Activated CD8-positive, alpha-beta memory T cell treated with anti-CD3 and anti-CD28 coated beads for 36 hours (primary cell): ENCODE results near the gene RFX5. TPM values are rescaled to one million over a fixed set of nuclear protein-coding genes. Genes with fewer than 3 reads are reported as not detected.

Experiments
- CTCF ChIA-PET: fragments of 350-600 bp; sonication (Branson Sonifier 250); formaldehyde crosslinking; loops from one replicate; lab custom pipeline; 2021; ENCODE audit warnings: antibody characterized with exemption; lab: Charles Lee
- POLR2A ChIA-PET: fragments of 350-600 bp; sonication (Branson Sonifier 250); formaldehyde crosslinking; loops from one replicate; lab custom pipeline; 2021; ENCODE audit warnings: antibody characterized with exemption; lab: Charles Lee
- total RNA-seq, 2 experiments: library from RNA; stranded (reverse); gene quantifications; one replicate each; pipeline ENCODE4 v1.2.3, GENCODE V29; 2021

Gene RFX5
- total RNA-seq, 2 experiments from 2014 or later: 65.5 to 73.3 TPM

DNA sequence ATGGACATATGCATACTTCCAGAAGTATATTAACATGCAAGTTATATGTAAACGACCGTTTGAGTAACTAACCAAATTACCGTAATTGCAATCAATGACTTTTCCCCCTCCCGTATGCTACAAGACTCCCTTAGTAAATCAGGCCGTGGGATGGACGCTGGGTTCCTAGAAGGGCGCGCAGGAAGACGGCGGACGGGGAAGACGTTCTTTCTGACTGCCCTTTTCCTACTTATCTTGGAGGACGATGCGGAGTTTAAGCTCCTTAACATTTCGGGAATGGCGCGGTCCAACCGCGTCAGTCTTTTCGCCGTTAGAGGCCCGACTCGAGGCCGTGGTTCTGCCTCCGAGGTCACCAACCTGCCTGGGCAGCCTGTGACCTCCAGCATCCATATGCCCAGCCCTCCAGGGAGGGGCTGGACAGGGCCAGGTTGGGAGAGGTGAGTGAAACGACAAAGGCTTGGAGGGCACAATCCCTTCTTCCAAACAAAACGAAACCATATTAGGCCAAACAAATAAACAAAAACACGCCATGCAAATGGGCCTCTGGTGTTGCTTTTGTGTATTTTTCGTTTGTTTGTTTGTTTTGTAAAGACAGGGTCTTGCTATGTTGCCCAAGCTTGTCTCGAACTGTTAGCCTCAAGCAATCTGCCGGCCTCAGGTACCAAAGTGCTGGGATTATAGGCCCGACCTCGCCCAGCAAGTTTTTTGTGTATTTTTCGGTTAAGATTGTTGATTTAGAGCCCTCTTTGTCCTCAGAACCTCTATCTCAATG, 19.0 kb downstream of the RFX5 start:
- ChIA-PET CTCF (interaction anchor here (2.0 to 3.8 kb wide), 3 partner anchors 13 to 47 kb away, joined by 6 to 32 read pairs (median 16); no protein-coding TSS in a partner anchor), POLR2A (interaction anchor here (1.4 to 2.6 kb wide), 3 partner anchors 12 to 16 kb away, joined by 6 to 23 read pairs (median 8); no protein-coding TSS in a partner anchor)

DNA sequence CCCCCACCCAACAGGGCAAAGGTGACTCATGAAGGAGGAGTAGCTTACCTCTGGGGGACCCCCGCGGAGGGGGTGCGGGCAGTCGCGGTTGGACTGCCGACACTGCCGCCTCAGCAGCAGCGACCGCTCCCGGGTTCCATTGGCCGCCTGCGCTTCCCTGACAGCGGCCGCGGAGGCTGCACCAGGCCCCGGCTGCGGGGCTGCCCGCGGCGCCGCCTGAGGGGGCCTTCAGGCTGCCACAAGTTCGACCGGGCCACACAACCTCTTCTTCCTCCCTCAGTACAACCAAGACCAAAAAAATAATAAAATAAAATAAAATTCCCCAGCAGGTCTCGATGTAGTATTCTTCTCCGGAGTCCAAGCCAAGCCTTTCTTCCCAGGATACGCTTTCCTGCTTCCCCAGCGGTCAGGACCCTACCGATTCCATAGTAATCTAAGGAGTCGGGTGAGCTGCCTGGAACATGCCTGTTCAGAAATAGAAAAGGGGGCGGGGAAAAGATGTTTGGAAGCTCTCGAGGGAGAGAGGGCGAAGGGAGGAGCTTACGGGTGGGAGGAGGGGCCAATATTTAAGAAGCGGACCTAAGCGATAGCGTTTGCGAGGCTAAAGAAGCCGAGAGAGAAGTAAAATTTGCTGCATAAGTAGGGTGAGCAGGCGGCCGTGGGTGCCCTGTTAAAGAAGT, 19.7 kb downstream of the RFX5 start, which contains the start of gene PI4KB:
PI4KB (minus strand) TSS at position 194 of the 680 bp plus-strand sequence. CDS start 10,935 bp downstream, outside the sequence.
- CTCF ChIA-PET: interaction anchor here (0.7 to 3.8 kb wide), 6 partner anchors 13 to 46 kb away, joined by 3 to 32 read pairs (median 6); no protein-coding TSS in a partner anchor
- POLR2A ChIA-PET: interaction anchor here (0.5 to 2.6 kb wide), 5 partner anchors 13 to 149 kb away, joined by 3 to 23 read pairs (median 6); no protein-coding TSS in a partner anchor

DNA sequence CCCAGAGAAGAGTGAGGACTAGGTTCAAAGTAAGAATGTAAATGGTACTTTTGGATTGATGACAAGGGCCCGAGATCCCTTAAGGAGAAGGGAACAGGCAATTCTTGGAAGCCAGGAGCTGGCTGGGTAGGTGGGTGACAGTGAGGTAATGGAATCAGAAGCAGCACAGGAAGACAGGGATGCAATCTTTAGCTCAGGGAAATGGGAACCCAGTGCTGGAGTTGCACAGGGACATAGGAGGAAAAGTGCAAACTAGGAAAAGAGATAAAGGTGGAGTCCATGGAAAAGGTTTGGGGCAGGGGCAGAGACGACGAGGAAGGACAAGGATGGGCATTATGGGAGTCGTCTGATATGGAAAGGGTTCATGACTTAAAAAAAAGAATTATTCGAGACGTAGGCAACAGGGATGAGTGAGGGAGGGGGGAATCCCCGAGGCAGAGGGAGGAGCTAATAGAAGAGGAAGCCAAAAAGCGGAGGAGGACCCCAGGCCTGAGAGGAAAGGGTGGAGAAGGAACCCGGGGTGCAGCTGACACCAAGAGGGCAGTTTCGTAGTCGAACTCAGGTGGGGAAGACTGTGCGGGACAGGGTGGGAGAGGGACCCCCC, 20.3 kb downstream of the RFX5 start:
- ChIA-PET CTCF (interaction anchor here (0.7 to 3.5 kb wide), 5 partner anchors 14 to 45 kb away, joined by 3 to 16 read pairs (median 6); no protein-coding TSS in a partner anchor), POLR2A (interaction anchor here (1.1 to 2.6 kb wide), 4 partner anchors 13 to 43 kb away, joined by 5 to 23 read pairs (median 7); no protein-coding TSS in a partner anchor)

DNA sequence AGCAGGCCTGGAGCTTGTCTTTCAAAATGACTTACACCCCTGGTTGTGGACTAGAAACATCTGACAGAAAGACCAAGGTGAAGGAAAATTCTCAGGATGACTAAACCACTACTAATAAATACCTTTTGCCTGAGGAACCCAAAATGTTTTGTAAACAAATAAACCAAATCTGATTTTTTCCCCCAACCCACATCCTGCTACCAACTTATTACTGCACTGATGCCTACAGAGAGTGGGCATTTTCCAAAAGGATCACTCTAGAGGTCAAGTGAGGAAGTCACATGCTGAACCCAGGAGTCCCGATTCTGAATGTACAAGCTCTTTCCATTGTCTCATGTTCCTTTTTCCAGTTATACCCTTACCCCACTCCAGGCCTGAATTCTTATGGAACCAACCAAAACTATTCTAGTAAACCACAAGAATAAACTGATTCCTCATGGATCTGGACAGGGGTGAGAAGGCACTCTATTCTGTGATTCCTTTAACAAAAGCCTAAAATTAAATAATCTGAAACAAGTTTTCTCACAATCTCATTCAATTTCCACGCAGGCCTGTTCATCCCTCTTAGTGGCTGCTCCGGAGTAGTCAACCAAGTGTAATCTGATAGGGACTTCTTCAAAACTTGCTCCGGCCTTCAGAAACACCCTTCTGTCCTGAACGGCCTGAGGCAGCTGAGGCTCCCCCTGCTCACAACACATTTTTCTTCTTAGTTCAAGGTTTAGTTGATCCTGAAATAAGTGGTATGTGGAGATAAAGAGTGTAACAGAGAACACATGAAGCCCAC, 21.2 kb downstream of the RFX5 start:
- POLR2A ChIA-PET: interaction anchor here (2.0 to 2.6 kb wide), 2 partner anchors 14 to 44 kb away, joined by 4 to 23 read pairs; partner anchors contain the start of gene ZNF687

DNA sequence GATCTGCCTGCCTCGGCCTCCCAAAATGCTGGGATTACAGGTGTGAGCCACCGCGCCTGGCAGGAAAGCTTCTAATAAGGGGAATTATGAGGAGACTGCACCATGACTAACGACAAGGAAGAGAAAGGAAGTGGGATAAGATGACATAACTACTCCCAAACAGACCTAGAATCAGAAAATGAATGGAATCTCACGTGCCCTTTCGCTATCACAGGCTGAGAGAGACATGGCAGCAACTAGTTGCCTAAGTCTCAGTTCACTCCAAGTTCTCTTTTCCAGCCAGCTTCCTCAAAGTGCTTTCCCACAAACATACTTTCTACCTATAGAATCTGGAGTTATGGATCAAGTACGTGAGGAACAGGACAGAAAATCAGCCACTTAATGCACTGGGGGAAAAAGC, 21.8 kb downstream of the RFX5 start:
- ChIA-PET CTCF (interaction anchor here (0.8 to 3.5 kb wide), 4 partner anchors 14 to 73 kb away, joined by 3 to 16 read pairs (median 4); no protein-coding TSS in a partner anchor), POLR2A (interaction anchor here (0.6 to 2.0 kb wide), 2 partner anchors 39 to 44 kb away, joined by 3 to 4 read pairs; partner anchors contain the start of gene ZNF687)

More for the DNA sequence above, 21.2 kb downstream of the RFX5 start:
- CTCF ChIA-PET: interaction anchor here (0.8 to 3.5 kb wide), 4 partner anchors 14 to 73 kb away, joined by 3 to 16 read pairs (median 4); no protein-coding TSS in a partner anchor

DNA sequence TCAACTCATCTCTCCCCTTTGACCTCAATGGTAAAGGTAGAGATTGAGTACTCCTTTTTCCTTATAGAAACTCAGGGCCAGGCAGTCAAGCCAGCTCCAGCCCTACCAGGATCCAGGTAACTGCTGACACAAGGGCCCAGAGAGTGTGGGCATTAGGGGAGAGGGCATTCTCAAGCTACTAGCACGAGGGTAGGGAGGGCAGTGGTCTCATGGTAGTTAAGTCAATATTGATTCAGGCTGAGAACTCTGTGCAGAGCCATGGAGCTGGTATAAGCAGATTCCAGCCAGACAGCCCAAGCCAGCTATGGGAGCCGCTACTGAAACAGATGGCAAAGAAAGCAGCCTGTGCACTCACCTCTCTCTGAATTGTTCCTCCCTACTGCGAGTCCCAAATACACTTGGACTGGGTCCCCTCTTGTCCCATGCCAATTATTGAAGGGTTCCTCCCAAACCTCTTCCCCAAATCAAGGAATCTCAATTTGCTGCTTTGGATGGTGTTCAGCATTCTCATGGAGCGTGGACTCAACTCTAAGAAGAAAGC, 22.6 kb downstream of the RFX5 start:
- ChIA-PET CTCF (interaction anchor here (0.8 to 1.4 kb wide), 2 partner anchors 16 to 74 kb away, joined by 3 to 5 read pairs; no protein-coding TSS in a partner anchor), POLR2A (interaction anchor here (2.0 kb wide), 1 partner anchor 43 kb away, joined by 4 read pairs; the partner anchor contains the start of gene ZNF687)

DNA sequence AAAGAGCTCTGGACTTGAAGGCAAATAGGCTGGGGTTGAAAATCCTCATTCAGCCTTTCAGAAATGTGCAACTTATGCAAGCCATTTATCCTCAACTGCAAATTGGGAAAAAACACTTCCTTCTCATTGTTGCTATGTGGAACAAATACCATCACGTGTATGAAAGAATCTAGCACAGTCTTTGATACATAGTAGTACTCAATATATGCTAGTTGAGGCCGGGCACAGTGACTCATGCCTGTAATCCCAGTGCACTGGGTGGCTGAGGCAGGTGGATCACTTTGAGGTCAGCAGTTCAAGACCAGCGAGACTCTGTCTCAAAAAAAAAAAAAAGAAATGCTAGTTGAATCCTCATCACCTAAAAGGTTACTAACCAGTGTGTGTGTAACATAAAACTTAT, 28.1 kb downstream of the RFX5 start:
- POLR2A ChIA-PET: interaction anchor here (0.6 kb wide), 1 partner anchor 471 kb away, joined by 3 read pairs; the partner anchor contains the start of gene TDRKH
- CTCF ChIA-PET: no interaction called here

DNA sequence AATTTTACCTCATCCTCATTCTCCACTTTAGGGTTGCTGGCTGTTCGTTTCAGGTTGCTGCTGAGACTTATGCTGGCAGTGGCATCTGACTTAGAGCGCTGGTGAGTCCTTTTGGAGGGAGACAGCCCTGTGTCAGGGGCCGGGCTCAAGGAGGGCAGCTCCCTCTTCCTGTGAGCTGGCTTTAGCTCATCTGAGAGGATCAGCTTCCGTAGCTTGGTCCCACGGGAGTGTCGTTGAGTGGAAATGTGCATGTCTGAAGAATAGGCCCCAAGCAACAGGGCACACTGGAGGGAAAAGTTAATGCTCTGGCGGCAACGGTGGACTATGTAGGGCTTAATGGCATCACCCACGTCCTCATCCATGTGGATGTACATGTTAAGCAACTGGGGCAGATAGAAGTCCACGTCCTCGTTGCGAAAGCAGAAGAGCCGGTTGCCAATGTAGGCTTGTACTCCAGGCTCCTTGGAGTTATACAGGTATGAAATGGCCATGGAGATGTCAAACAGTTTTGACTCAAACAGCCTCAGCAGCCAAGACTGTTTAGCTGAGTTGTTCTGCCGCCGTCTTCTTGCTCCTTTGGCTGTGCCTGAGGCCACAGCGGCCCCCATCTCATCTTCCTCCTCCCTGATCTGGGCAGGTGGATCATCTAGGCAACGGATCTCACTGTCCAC, 31.4 kb downstream of the RFX5 start:
- ChIA-PET POLR2A (no interaction called here), CTCF (no interaction called here)

DNA sequence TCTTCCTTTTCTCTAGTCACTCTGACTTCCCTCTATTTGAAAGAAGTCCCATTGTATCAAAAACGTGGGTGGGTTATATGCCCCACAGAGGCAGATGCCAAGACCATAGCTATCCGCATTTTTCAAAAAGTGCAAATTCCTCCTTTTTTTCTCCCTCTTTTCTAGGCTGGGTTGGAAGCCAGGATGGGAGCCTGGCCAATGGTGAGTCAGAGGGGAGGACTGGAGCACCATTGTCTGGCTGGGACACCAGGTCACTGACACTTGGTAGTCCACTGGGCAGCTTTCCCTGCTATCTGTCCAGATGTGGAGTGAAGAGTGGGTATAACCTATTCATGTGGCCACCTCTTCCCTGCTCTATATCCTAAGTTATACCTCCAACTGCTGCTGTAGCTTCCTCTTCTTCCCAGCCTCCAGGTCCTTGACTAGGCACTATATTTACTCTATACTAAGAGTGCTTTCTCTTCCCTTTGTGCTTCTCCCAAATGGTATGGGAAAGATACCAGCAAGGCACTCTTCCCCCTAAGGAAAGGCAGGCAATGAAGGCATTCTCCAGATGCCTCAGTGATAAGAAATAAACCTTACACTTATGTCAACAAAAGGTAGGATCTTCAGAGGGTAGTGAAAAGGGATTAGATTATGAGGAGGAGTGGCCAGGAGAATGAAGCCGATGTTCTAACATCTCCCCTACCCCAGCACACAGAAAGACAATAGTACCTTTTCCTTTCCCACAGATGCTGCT, 32.7 kb downstream of the RFX5 start:
- ChIA-PET POLR2A (interaction anchor here (2.0 kb wide), 1 partner anchor 13 kb away, joined by 6 read pairs; the partner anchor contains the start of gene PI4KB), CTCF (interaction anchor here (2.2 to 4.7 kb wide), 2 partner anchors 12 to 26 kb away, joined by 5 to 26 read pairs; no protein-coding TSS in a partner anchor)

DNA sequence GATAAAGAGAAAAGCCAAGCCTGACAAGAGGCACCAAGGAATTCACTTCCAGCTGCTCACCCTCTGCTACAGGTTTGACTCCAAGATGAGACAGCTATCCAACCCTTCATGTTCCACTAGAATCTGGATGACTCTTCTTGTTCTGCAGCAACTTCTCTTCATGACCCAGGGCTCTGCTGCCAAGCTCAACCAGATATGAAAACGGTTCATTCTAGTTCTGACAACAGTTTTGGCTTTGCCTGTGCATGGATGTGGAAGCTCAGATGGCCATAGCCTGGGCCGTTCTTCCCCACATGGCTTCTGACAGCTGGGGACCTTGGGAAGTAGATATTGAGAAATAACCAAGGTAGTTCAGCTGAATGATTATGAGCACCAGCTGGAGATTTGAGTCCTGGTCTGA, 33.6 kb downstream of the RFX5 start:
- POLR2A ChIA-PET: interaction anchor here (0.9 to 2.0 kb wide), 2 partner anchors 14 to 19 kb away, joined by 4 to 6 read pairs; partner anchors contain the start of gene PI4KB
- CTCF ChIA-PET: interaction anchor here (2.2 to 4.7 kb wide), 2 partner anchors 12 to 27 kb away, joined by 5 to 26 read pairs; no protein-coding TSS in a partner anchor

DNA sequence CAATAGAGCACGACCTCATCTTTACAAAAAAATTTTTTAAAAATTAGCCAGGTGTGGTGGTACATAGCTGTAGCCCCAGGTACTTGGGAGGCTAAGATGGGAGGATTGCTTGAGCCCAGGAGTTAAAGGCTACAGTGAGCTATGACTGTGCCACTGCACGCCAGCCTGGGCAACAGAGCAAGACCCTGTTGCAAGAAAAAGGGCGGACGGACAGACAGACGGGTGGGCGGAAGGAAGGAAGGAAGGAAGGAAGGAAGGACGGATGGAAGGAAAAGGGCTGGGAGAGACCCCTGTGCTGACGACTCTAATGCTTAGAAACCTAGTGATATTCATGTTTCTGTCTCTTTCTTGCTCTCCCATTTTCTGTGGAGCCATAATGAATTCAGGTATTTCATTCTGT, 34.2 kb downstream of the RFX5 start:
- POLR2A ChIA-PET: interaction anchor here (0.9 to 2.4 kb wide), 2 partner anchors 14 to 18 kb away, joined by 4 to 23 read pairs; partner anchors contain the start of gene PI4KB
- CTCF ChIA-PET: interaction anchor here (0.9 to 4.7 kb wide), 4 partner anchors 11 to 213 kb away, joined by 3 to 26 read pairs (median 10); partner anchors contain the start of gene PI4KB

DNA sequence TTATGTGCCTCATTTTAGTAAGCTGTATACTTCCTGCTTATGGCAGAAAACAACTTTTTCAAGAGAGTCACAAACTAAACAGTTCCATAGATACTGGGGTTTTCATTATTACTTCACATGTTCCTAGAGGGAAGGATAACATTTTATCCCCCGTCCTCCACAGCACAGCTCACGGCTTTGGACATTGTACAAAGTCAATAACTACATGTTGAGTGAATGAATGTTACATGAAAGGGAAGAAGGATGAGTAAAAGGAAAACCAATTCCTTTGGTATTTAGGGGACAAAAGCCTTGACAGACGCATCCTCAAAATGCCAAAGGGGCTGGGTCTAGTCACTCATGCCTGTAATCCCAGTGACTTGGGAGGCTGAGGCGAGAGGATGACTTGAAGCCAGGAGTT, 34.6 kb downstream of the RFX5 start:
- ChIA-PET POLR2A (interaction anchor here (0.5 to 2.4 kb wide), 4 partner anchors 15 to 57 kb away, joined by 3 to 23 read pairs (median 4); partner anchors contain the start of gene PI4KB), CTCF (interaction anchor here (0.9 to 4.7 kb wide), 6 partner anchors 10 to 213 kb away, joined by 3 to 26 read pairs (median 4); partner anchors contain the start of gene PI4KB)

DNA sequence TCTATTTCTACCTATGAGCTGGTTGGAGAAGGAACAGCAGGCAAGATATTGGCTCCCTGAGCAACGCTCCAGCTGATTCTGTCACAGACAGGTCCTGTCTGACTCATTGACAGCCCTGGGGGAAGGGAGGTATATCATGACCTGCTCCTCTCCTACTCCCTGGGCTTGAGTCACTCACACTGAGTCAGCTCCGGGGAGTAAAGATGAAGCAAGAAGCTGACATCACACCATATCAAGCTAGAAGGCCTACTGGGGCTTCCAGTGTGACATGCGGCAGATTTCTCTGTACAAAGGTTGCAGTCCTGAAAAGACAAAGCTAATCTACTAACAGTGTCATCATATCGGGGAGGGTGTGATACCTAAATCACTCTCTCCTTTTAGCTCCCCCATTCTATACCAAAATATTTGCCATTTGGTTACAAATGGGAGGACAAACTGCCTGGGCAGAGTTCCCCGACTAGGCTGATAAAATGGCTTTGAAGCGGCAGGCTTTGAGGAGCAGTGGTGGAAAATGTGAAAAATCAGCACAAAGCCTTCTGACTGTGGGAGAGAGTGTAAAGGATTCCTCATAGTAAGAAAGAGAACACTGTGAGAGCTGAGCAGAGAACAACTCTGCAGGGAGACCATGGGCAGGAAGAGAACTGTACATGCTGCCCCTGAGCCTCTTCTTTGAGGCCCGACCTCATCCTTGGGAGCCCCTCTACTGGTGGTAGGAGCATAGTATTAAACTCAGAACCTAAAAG, 35.3 kb downstream of the RFX5 start:
- ChIA-PET CTCF (interaction anchor here (0.9 to 4.7 kb wide), 10 partner anchors 9 to 212 kb away, joined by 3 to 26 read pairs (median 4); partner anchors contain the start of gene PI4KB), POLR2A (interaction anchor here (0.5 to 2.4 kb wide), 6 partner anchors 15 to 252 kb away, joined by 3 to 23 read pairs (median 4); partner anchors contain the start of genes CDC42SE1 and PI4KB)

DNA sequence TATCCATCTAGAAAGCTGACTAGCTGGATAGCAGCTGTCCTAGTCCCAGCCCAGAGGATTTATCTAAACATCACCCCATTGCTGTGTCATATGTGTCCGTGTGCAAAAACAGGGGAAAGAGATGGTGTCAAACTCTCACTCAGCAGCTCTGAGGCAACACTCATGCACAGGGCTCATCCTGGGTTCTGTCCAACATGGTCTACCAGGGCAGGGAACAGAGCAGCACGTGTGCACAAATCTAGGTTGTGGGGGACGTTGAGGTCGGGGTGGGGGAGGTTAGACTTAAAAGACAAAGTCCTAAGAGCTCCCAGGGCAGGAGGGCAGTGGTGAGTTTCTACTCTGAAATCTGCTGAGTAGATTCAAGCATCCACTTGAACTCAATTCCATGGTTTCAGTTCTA, 36.0 kb downstream of the RFX5 start:
- POLR2A ChIA-PET: interaction anchor here (0.6 to 2.4 kb wide), 4 partner anchors 16 to 252 kb away, joined by 3 to 23 read pairs (median 8); partner anchors contain the start of genes CDC42SE1 and PI4KB
- CTCF ChIA-PET: interaction anchor here (0.9 to 4.7 kb wide), 7 partner anchors 9 to 30 kb away, joined by 3 to 26 read pairs (median 4); partner anchors contain the start of gene PI4KB
